GM12878 (cell line): Measurements from ENCODE around the gene MSRB1. TPM values are rescaled to one million over a fixed set of nuclear protein-coding genes. Genes with fewer than 3 reads are reported as not detected.

ENCODE experiments used
- ATAC-seq: fragments of 200-7000 bp; cut with Tn5 transposase; 3 replicates; pipeline ENCODE4 v1.9.1; 2020; ENCODE audit warnings: mild to moderate bottlenecking, moderate library complexity
- BruUV-seq: library from RNA; stranded (reverse); fragments of 400-500 nt; replicated peaks from 2 replicates; lab custom pipeline; 2021; lab: Mats Ljungman, UMichigan
- CTCF ChIA-PET: fragments of 300-600 bp; sonication (Branson Sonifier 250); formaldehyde crosslinking; extraction: SDS; loops from one replicate; lab custom pipeline; 2021; ENCODE audit warnings: inconsistent platforms; lab: Yijun Ruan, JAX
- POLR2A ChIA-PET: fragments of 350-600 bp; formaldehyde crosslinking; extraction: SDS; loops from one replicate; lab custom pipeline; 2021; ENCODE audit warnings: inconsistent platforms; lab: Charles Lee
- RAD21 ChIA-PET: fragments of 300-600 bp; sonication (Branson Sonifier 250); formaldehyde crosslinking; loops from one replicate; lab custom pipeline; 2023; ENCODE audit warnings: antibody characterized with exemption; ENCODE audit not compliant: unreplicated experiment; lab: Charles Lee
- SMC1A ChIA-PET: fragments of 300-600 bp; sonication (Branson Sonifier 250); formaldehyde crosslinking; loops from one replicate; lab custom pipeline; 2023; ENCODE audit not compliant: unreplicated experiment, uncharacterized antibody; lab: Charles Lee
- DNase-seq: peaks from one replicate; pipeline ENCODE4 v3.0.0-alpha.2; 2011; ENCODE audit warnings: low read depth, low spot score
- FAIRE-seq: peaks from 3 replicates; lab custom pipeline; 2011; peaks lifted over from hg19 to GRCh38; lab: Jason Lieb, UNC
- H2AFZ ChIP-seq: 2 replicates; pipeline ENCODE4 v1.6.0; 2011; ENCODE audit warnings: low read depth, low read length, control low read depth; ENCODE audit not compliant: control insufficient read depth
- H3K27ac ChIP-seq: 2 replicates; pipeline ENCODE4 v1.5.1; 2011; ENCODE audit warnings: control low read depth; ENCODE audit not compliant: control insufficient read depth, insufficient read depth
- H3K27me3 ChIP-seq, 2 experiments: replicated peaks in 1 of 2; 2 replicates each; pipeline versions ENCODE4 v1.6.0 to v1.6.1; 2011; ENCODE audit warnings: low read length in 1 of 2; ENCODE audit not compliant: control insufficient read depth in 2 of 2, insufficient read depth in 2 of 2
- H3K36me3 ChIP-seq, 2 experiments: 2 replicates each; pipeline ENCODE4 v1.5.1; 2011; ENCODE audit warnings: low read length in 1 of 2; ENCODE audit not compliant: control insufficient read depth in 2 of 2, insufficient read depth in 2 of 2
- H3K4me1 ChIP-seq: 2 replicates; pipeline ENCODE4 v1.6.1; 2011; ENCODE audit warnings: mild to moderate bottlenecking, low read length, moderate library complexity, mixed read lengths; ENCODE audit not compliant: control insufficient read depth, insufficient read depth
- H3K4me2 ChIP-seq: 2 replicates; pipeline ENCODE4 v1.6.0; 2011; ENCODE audit warnings: control low read depth; ENCODE audit not compliant: control insufficient read depth, insufficient read depth
- H3K4me3 ChIP-seq: fragments of 200-600 bp; sonication (generic); 2 replicates; pipeline ENCODE4 v1.5.1; 2016
- H3K79me2 ChIP-seq: 2 replicates; pipeline ENCODE4 v1.6.0; 2011; ENCODE audit warnings: low read length; ENCODE audit not compliant: control insufficient read depth, insufficient read depth
- H3K9ac ChIP-seq: 2 replicates; pipeline ENCODE4 v1.8.0; 2011; ENCODE audit warnings: low read length, control low read depth, mixed read lengths; ENCODE audit not compliant: control insufficient read depth, insufficient read depth
- H3K9me3 ChIP-seq: replicated peaks from 3 replicates; pipeline ENCODE4 v1.5.1; 2011; ENCODE audit warnings: mild to moderate bottlenecking, low read length; ENCODE audit not compliant: control insufficient read depth, insufficient read depth
- H4K20me1 ChIP-seq: 2 replicates; pipeline ENCODE4 v1.6.0; 2011; ENCODE audit not compliant: control insufficient read depth, insufficient read depth
- EZH2 ChIP-seq: IDR thresholded peaks from 2 replicates; pipeline ENCODE4 v1.6.1; 2012; ENCODE audit warnings: low read depth, mild to moderate bottlenecking, control low read depth, inconsistent platforms, low read length, borderline replicate concordance; ENCODE audit not compliant: control insufficient read depth
- FOS ChIP-seq: IDR thresholded peaks from 3 replicates; pipeline ENCODE4 v1.6.1; 2011; ENCODE audit warnings: borderline replicate concordance; ENCODE audit not compliant: insufficient read length; ENCODE audit errors: extremely low read depth
- IRF5 ChIP-seq: fragments of 450-650 bp; IDR thresholded peaks from 2 replicates; pipeline ENCODE4 v1.6.1; 2017; ENCODE audit warnings: borderline replicate concordance
- MAX ChIP-seq: IDR thresholded peaks from 2 replicates; pipeline ENCODE4 v1.6.1; 2012; ENCODE audit warnings: low read depth, low read length, improper control_type of control experiment
- MLLT1 ChIP-seq: fragments of 450-650 bp; IDR thresholded peaks from 2 replicates; pipeline ENCODE4 v1.6.1; 2016; ENCODE audit warnings: mild to moderate bottlenecking
- POLR2A ChIP-seq: IDR thresholded peaks from 2 replicates; pipeline ENCODE4 v1.6.1; 2011; ENCODE audit warnings: low read depth, mild to moderate bottlenecking, low read length
- POLR2AphosphoS2 ChIP-seq: IDR thresholded peaks from 2 replicates; pipeline ENCODE4 v1.6.1; 2011; ENCODE audit warnings: low read depth, mild to moderate bottlenecking, low read length, improper control_type of control experiment, moderate library complexity
- USF2 ChIP-seq: IDR thresholded peaks from 2 replicates; pipeline ENCODE4 v1.6.1; 2011; ENCODE audit warnings: low read depth, low read length, improper control_type of control experiment, borderline replicate concordance
- ZBTB4 ChIP-seq: fragments of 450-650 bp; formaldehyde crosslinking; IDR thresholded peaks from 2 replicates; pipeline ENCODE4 v1.4.0; 2022; ENCODE audit warnings: mild to moderate bottlenecking, moderate library complexity
- ZNF592 ChIP-seq: fragments of 450-650 bp; IDR thresholded peaks from 2 replicates; pipeline ENCODE4 v1.6.1; 2017; ENCODE audit warnings: mild to moderate bottlenecking, moderate library complexity
- whole genome bisulfite sequencing: methylation state at CpG from one replicate; pipeline ENCODE4 v1.1.6; 2016; ENCODE audit warnings: low lambda C conversion rate; ENCODE audit not compliant: insufficient replicate concordance, insufficient coverage; ENCODE audit errors: missing lambda C conversion rate; 5-methylcytosine and 5-hydroxymethylcytosine counted together
- in situ Hi-C: fragments of 300-500 bp; cut with MboI; formaldehyde crosslinking; loops from 9 replicates; pipeline ENCODE4 v1.14.3; 2018; ENCODE audit warnings: mixed read lengths
- intact Hi-C: fragments of 100-400 bp; cut with micrococcal nuclease; formaldehyde crosslinking; loops from one replicate; pipeline ENCODE4 v1.14.2; 2022; ENCODE audit not compliant: unreplicated experiment
- polyA plus RNA-seq, 11 experiments: library from polyadenylated mRNA; depleted of rRNA in 4 of 11; unstranded in 6 of 11; stranded (reverse) in 5 of 11; fragments of >200 nt; fragmentation: Nextera tagmentation in 4 of 11; fragmentation: Illumina TruSeq in 1 of 11; extraction: Ambion mirVana in 4 of 11; extraction: Trizol in 1 of 11; gene quantifications; 1 replicate in 1 of 11; 2 replicates in 10 of 11; pipeline versions ENCODE4 v1.2.1 to v1.2.3, GENCODE V29; 2011 to 2016; ENCODE audit warnings: inconsistent platforms in 2 of 11, missing spikeins in 2 of 11, low read depth in 1 of 11
- total RNA-seq, 4 experiments: library from RNA; depleted of rRNA in 3 of 4; stranded (reverse); fragments of >200 nt in 3 of 4; fragmentation: Illumina TruSeq in 1 of 4; extraction: Trizol in 1 of 4; gene quantifications; 2 replicates each; pipeline versions ENCODE4 v1.2.1 to v1.2.3, GENCODE V29; 2013 to 2021

Gene MSRB1
- total and polyA plus RNA-seq, 10 of the 15 experiments (the other 5 are each of a cell fraction or from before 2014, with no cell fraction given), result 5.1 to 48.6 (median 25.7) TPM

GRCh38 chr16:1899641-1900451, 43.2 kb downstream of the MSRB1 start:
- POLR2A ChIA-PET, result no interaction called here
- no peak for DNase-seq
- SMC1A ChIA-PET, result no interaction called here
- Histone ChIP-seq H3K27ac (no peak overlapping the region), H3K36me3 (no peaks in the 10 kb centered on the region), H4K20me1 (no peaks in the 10 kb centered on the region), H3K9me3 (no peaks in the 10 kb centered on the region), H3K9ac (no peak overlapping the region), H3K4me3 (no peak overlapping the region), H3K4me2 (no peak overlapping the region), H3K27me3 (no peaks in the 10 kb centered on the region), H3K79me2 (no peaks in the 10 kb centered on the region), H3K4me1 (no peaks in the 10 kb centered on the region), H2AFZ (no peak overlapping the region)
- intact Hi-C loops (no loop called here), in situ Hi-C loops (no loop called here)
- ATAC-seq, result no peak
- WGBS, result 56% methylated on average over 16 of the region's 16 CpGs
- no peak for FAIRE-seq
- BruUV-seq, result no TSS peak
- TF ChIP-seq USF2 (no peak), ZBTB4 (CRISPR knock-in tag) (no peak), MAX (no peak), POLR2AphosphoS2 (no peak), FOS (no peak), ZNF592 (no peak), EZH2 (no peak), IRF5 (no peak), MLLT1 (no peak), POLR2A (no peak)
- CTCF ChIA-PET, result interaction anchor here (0.6 kb wide), 1 partner anchor 603 kb away, joined by 3 read pairs; no protein-coding TSS in a partner anchor
- RAD21 ChIA-PET, result no interaction called here
